Endothelial cell of umbilical vein (primary cell): Measurements from ENCODE around the gene UROC1. TPM values are rescaled to one million over a fixed set of nuclear protein-coding genes. Genes with fewer than 3 reads are reported as not detected.

Experiments
- BruUV-seq: library from RNA; stranded (reverse); fragments of 400-500 nt; replicated peaks from 2 replicates; lab custom pipeline; 2021; lab: Mats Ljungman, UMichigan
- CTCF ChIA-PET: fragments of 300-600, 350-600 bp; sonication (Branson Sonifier 250); formaldehyde crosslinking; loops from one replicate; lab custom pipeline; 2021; ENCODE audit warnings: antibody characterized with exemption, inconsistent platforms; lab: Charles Lee
- POLR2A ChIA-PET: fragments of 300-600, 350-600 bp; sonication (Branson Sonifier 250); formaldehyde crosslinking; loops from one replicate; lab custom pipeline; 2021; ENCODE audit warnings: antibody characterized with exemption, inconsistent platforms; lab: Charles Lee
- DNase-seq: peaks from one replicate; pipeline ENCODE4 v3.0.0-alpha.2; 2011; ENCODE audit warnings: low read depth, low spot score
- FAIRE-seq: peaks from 2 replicates; lab custom pipeline; 2011; peaks lifted over from hg19 to GRCh38; lab: Jason Lieb, UNC
- H2AFZ ChIP-seq: 2 replicates; pipeline ENCODE4 v1.6.0; 2012; ENCODE audit warnings: low read depth, low read length, control low read depth, inconsistent platforms
- H3K27ac ChIP-seq: 2 replicates; pipeline ENCODE4 v1.5.1; 2011; ENCODE audit warnings: low read depth, mild to moderate bottlenecking, control low read depth, low read length, moderate library complexity; ENCODE audit not compliant: insufficient read depth
- H3K27me3 ChIP-seq, 2 experiments: 2 replicates each; pipeline versions ENCODE4 v1.6.0 to v1.6.1; 2011; ENCODE audit warnings: low read length in 2 of 2, mixed read lengths in 1 of 2; ENCODE audit not compliant: control insufficient read depth in 2 of 2, insufficient read depth in 2 of 2
- H3K36me3 ChIP-seq, 2 experiments: 2 replicates in 1 of 2; 3 replicates in 1 of 2; pipeline ENCODE4 v1.5.1; 2011; ENCODE audit warnings: low read length in 2 of 2, mild to moderate bottlenecking in 1 of 2, moderate library complexity in 1 of 2; ENCODE audit not compliant: control insufficient read depth in 2 of 2, insufficient read depth in 2 of 2; ENCODE audit errors: extremely low read depth in 1 of 2
- H3K4me1 ChIP-seq: 3 replicates; pipeline ENCODE4 v1.5.1; 2011; ENCODE audit warnings: mild to moderate bottlenecking, low read length; ENCODE audit not compliant: control insufficient read depth, insufficient read depth; ENCODE audit errors: extremely low read depth
- H3K4me2 ChIP-seq: 2 replicates; pipeline ENCODE4 v1.6.1; 2011; ENCODE audit warnings: low read length, control low read depth, mixed read lengths; ENCODE audit not compliant: insufficient read depth
- H3K4me3 ChIP-seq, 3 experiments: fragments of 200-600 bp in 1 of 3; sonication (generic), shearing (Covaris generic) in 1 of 3; replicated peaks in 1 of 3; 2 replicates each; pipeline ENCODE4 v1.5.1; 2011 to 2016; ENCODE audit warnings: control low read depth in 3 of 3, low read length in 3 of 3, mild to moderate bottlenecking in 2 of 3, inconsistent platforms in 1 of 3, low read depth in 1 of 3, moderate library complexity in 1 of 3; ENCODE audit not compliant: insufficient read depth in 1 of 3
- H3K79me2 ChIP-seq: 2 replicates; pipeline ENCODE4 v1.6.0; 2012; ENCODE audit warnings: low read length, inconsistent platforms; ENCODE audit not compliant: control insufficient read depth, insufficient read depth
- H3K9ac ChIP-seq: replicated peaks from 2 replicates; pipeline ENCODE3; 2011; ENCODE audit warnings: low read length, control low read depth; ENCODE audit not compliant: insufficient read depth; ENCODE audit errors: extremely low read depth
- H3K9me1 ChIP-seq: replicated peaks from 3 replicates; pipeline ENCODE4 v1.6.0; 2011; ENCODE audit warnings: mild to moderate bottlenecking, low read length; ENCODE audit not compliant: control insufficient read depth, insufficient read depth; ENCODE audit errors: extremely low read depth
- H3K9me3 ChIP-seq: replicated peaks from 2 replicates; pipeline ENCODE4 v1.5.1; 2012; ENCODE audit warnings: low read length, inconsistent platforms; ENCODE audit not compliant: control insufficient read depth, insufficient read depth
- H4K20me1 ChIP-seq: replicated peaks from 2 replicates; pipeline ENCODE3; 2011; ENCODE audit warnings: mild to moderate bottlenecking, low read length; ENCODE audit not compliant: control insufficient read depth, insufficient read depth; ENCODE audit errors: extremely low read depth
- CTCF ChIP-seq, 2 donors: IDR thresholded peaks; 1 replicate in 1 of 2; 2 replicates in 1 of 2; pipeline ENCODE4 v1.5.1; 2011; ENCODE audit warnings: low read length in 2 of 2, mild to moderate bottlenecking in 2 of 2, moderate library complexity in 2 of 2, control low read depth in 1 of 2, inconsistent platforms in 1 of 2, low read depth in 1 of 2; ENCODE audit not compliant: insufficient read depth in 1 of 2; ENCODE audit errors: extremely low read depth in 1 of 2
- EZH2 ChIP-seq: IDR thresholded peaks from 2 replicates; pipeline ENCODE4 v1.6.1; 2012; ENCODE audit warnings: borderline replicate concordance, low read depth, mild to moderate bottlenecking, moderate library complexity, low read length, inconsistent platforms; ENCODE audit not compliant: severe bottlenecking
- FOS ChIP-seq: IDR thresholded peaks from 2 replicates; pipeline ENCODE4 v1.6.1; 2011; ENCODE audit warnings: mild to moderate bottlenecking, low read length, moderate library complexity, borderline replicate concordance; ENCODE audit not compliant: insufficient read depth
- GATA2 ChIP-seq: IDR thresholded peaks from 2 replicates; pipeline ENCODE4 v1.7.0; 2011; ENCODE audit warnings: low read depth, mild to moderate bottlenecking, moderate library complexity, mixed read lengths, low read length; ENCODE audit not compliant: insufficient read length, insufficient read depth
- JUN ChIP-seq: IDR thresholded peaks from 2 replicates; pipeline ENCODE4 v1.6.1; 2011; ENCODE audit warnings: borderline replicate concordance, low read depth; ENCODE audit not compliant: insufficient read length, insufficient read depth
- MAX ChIP-seq: IDR thresholded peaks from 2 replicates; pipeline ENCODE4 v1.6.1; 2011; ENCODE audit not compliant: insufficient read depth, insufficient read length
- MYC ChIP-seq: IDR thresholded peaks from one replicate; pipeline ENCODE4 v1.6.1; 2011; ENCODE audit warnings: mild to moderate bottlenecking, low read depth, low read length
- POLR2A ChIP-seq: IDR thresholded peaks from 2 replicates; pipeline ENCODE4 v1.6.1; 2012; ENCODE audit warnings: low read depth, mild to moderate bottlenecking, control low read depth, low read length
- POLR2AphosphoS5 ChIP-seq: IDR thresholded peaks from 2 replicates; pipeline ENCODE4 v1.6.1; 2012; ENCODE audit warnings: low read depth, mild to moderate bottlenecking, control low read depth, low read length, moderate library complexity; ENCODE audit not compliant: insufficient read depth
- dilution Hi-C: fragments of 300-500 bp; cut with MboI; formaldehyde crosslinking; loops from one replicate; pipeline ENCODE4 v1.15.0; 2019; ENCODE audit warnings: low sequenced_read_pairs; ENCODE audit not compliant: extremely low pct_ligation_motif_present
- intact Hi-C: fragments of 100-400 bp; cut with micrococcal nuclease; formaldehyde crosslinking; loops from one replicate; pipeline ENCODE4 v1.10.0; 2022
- polyA plus RNA-seq, 4 experiments: library from polyadenylated mRNA; depleted of rRNA in 3 of 4; stranded (reverse) in 3 of 4; unstranded in 1 of 4; fragments of >200 nt; gene quantifications; 2 replicates each; pipeline versions ENCODE4 v1.2.1 to v1.2.3, GENCODE V29; 2011 to 2012; ENCODE audit warnings: missing spikeins in 1 of 4
- total RNA-seq: library from RNA; stranded (reverse); gene quantifications from 2 replicates; pipeline ENCODE4 v1.2.3, GENCODE V29; 2021

Gene UROC1
- total and polyA plus RNA-seq, 2 donors (not counting 3 experiments of a cell fraction or from before 2014, with no cell fraction given), result not detected

- CTCF ChIA-PET, result no interaction called here
- H4K20me1 ChIP-seq, result no peaks in the 10 kb centered on the region
- peaks cover 19 to 73% of the 10 kb centered on the region in 2 experiments for H3K36me3 ChIP-seq
These were observed 52.6 kb downstream of the UROC1 start for GRCh38 chr3:126464997-126465396.

More at GRCh38 chr3:126464997-126465396, 52.6 kb downstream of the UROC1 start:
- Histone ChIP-seq H2AFZ (no peak overlapping the region), H3K9me3 (no peaks in the 10 kb centered on the region), H3K9ac (no peak overlapping the region), H3K27ac (no peak overlapping the region), H3K9me1 (no peaks in the 10 kb centered on the region), H3K4me3 (no peak overlapping the region), H3K4me2 (no peak overlapping the region), H3K4me1 (no peaks in the 10 kb centered on the region), H3K27me3 (no peaks in the 10 kb centered on the region), H3K79me2 (peaks cover 17% of the 10 kb centered on the region)
- POLR2A ChIA-PET, result no interaction called here
- DNase-seq (no peak), FAIRE-seq (no peak)
- TF ChIP-seq JUN (no peak), POLR2AphosphoS5 (no peak), FOS (no peak), MAX (no peak), MYC (no peak), CTCF (IDR thresholded peaks at IDR 0.05; ENCODE audit: extremely low read depth in 1 of 2, insufficient read depth in 1 of 2, low read depth in 1 of 2, low read length in 2 of 2) (no peak), POLR2A (no peak), GATA2 (no peak), EZH2 (no peak)
- dilution Hi-C loops, result no loop called here
- no TSS peak for BruUV-seq
- intact Hi-C loops, result no loop called here
